HG03342 (cell line): ENCODE measurements around the gene GPBP1L1.
"Not testable (repeated sequence)": the region's sequence is repeated elsewhere in the genome, so short reads cannot be mapped to it uniquely, and the experiment has no call there.

Experiments
- ATAC-seq: cut with Tn5 transposase; IDR thresholded peaks from one replicate; pipeline ENCODE4 v1.9.1; 2021; ENCODE audit warnings: mild to moderate bottlenecking, moderate library complexity; ENCODE audit not compliant: unreplicated experiment

The GPBP1L1 gene, protein sequence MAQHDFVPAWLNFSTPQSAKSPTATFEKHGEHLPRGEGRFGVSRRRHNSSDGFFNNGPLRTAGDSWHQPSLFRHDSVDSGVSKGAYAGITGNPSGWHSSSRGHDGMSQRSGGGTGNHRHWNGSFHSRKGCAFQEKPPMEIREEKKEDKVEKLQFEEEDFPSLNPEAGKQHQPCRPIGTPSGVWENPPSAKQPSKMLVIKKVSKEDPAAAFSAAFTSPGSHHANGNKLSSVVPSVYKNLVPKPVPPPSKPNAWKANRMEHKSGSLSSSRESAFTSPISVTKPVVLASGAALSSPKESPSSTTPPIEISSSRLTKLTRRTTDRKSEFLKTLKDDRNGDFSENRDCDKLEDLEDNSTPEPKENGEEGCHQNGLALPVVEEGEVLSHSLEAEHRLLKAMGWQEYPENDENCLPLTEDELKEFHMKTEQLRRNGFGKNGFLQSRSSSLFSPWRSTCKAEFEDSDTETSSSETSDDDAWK

DNA sequence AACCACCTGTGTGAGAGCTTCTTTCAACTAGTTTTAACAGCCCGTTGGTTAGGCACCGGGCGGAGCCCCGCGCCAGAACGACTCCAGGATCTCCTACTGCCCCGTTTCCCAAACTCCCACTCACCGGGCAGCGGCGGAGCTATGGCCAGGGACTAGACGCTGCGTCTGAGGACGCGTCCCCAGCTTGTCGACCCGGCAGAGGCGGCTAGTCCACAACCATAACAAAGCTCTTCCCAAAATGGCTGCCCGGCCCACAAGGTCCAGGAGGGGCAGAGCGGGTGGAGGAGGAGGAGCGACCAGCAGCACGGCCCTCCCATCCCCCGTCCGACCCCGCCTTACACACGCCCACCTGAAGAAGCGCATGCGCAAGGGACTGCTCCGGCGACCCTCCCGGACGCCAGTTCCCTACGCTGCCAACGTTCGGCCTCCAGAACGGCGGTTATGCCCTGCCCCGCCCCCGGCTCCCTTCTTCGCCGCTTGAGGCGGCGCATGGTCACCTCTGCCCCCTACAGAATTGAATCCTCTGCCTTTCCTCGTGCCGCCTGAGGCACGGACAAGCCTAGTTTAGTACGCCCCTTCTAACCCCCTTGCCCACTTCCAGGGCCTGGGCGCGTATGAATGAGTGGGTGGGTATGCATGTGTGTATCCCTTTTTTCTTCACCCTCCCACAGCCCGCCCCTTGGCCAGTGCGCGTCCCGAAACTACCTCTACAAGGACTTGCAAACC, at the start of gene GPBP1L1:
Gene GPBP1L1 (minus strand): TSS at position 246 of the 726 bp plus-strand sequence. CDS start 27,446 bp downstream, outside the sequence.
- ATAC-seq = peak; percentile 53

DNA sequence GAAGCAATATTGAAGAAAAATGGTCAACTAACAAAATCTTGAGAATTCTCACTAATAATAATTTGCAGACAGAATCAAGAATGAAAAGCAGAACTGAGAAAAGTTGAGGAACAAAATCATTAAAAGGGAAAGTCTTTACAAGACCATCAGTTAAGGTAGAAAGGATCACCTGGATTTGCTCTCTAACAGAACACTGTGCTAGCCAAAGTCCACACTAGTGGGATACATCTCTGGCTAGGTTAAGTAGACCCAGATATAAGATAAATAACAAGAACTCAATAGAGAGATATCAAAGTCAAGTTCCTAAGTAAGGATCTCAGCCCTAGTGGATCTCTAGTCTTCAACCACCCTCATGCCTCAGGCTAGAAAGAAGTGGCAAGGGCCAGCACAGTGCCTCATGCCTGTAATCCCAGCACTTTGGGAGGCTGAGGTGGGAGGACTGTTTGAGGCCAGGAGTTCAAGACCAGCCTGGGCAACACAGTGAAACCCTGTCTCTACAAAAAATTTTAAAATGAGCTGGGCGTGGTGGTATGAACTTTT, 44.5 kb upstream of the GPBP1L1 start:
- no peak for ATAC-seq

DNA sequence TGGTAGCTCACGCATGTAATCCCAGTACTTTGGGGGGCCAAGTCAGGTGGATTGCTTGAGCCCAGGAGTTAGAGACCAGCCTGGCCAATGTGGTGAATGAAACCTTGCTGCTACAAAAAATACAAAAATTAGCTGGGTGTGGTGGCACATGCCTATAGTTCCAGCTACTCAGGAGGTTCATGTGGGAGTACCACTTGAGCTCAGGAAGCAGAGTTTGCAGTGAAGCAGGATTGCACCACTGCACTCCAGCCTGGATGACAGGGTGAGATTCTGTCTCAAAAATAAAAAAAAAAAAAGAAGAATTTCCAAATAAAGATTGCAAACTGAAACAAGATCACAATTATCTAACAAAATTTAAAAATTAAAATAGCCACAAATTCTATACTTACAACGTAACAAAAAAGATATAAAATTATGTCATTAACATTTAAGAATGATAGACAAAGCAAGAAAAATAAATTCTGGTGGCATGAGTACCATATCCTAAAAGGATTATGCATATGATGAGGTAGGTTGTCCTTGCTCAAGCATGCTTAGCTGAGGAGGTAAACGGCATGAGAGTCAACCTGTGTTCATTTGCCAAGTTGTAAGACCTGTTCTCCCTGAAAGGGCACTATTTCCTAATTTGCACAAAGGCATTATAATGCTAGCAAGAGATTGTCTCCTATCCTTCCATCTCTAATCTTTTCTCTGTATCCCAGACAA, 43.9 kb upstream of the GPBP1L1 start:
- no peak for ATAC-seq

DNA sequence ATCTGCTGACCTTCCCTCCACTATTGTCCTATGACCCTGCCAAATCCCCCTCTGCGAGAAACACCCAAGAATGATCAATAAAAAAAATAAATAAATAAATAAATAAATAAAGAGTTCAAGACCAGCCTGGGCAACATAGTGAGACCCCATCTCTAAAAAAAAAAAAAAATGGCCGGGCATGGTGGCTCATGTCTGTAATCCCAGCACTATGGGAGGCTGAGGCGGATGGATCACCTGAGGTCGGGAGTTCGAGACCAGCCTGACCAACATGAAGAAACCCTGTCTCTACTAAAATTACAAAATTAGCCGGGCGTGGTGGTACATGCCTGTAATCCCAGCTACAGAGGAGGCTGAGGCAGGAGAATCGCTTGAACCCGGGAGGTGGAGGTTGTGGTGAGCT, 39.7 kb upstream of the GPBP1L1 start:
- ATAC-seq = not testable (repeated sequence)

DNA sequence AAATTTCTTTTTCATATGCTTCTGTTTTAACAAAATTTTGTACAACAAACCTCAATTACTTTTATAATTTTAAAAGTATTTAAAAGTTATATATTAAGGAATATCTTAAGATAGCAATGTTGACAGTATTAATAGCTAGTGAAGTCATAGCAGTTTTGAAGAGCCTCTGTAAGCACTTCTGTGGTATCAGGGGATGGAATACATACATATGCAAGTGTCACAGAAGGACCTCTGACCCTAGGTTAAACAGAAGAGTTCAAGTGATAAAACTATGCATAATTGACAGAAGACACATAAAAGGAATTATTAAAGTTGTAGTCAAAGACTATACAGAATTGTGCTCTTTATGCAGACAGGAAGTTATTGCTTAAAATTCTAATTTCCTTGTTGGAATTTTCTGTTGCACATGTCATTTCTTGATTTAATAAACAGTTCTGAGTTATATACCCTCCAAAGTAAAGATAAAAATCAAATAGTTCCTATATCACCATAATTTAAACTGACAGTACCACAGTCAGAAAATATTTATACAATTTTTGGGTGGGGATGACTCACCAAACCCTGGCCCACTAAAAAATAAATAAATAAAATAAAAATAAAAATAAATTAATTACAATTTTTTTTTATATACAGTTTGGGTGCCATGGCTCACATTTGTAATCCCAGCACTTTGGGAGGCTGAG, 37.1 kb upstream of the GPBP1L1 start:
- no peak for ATAC-seq

DNA sequence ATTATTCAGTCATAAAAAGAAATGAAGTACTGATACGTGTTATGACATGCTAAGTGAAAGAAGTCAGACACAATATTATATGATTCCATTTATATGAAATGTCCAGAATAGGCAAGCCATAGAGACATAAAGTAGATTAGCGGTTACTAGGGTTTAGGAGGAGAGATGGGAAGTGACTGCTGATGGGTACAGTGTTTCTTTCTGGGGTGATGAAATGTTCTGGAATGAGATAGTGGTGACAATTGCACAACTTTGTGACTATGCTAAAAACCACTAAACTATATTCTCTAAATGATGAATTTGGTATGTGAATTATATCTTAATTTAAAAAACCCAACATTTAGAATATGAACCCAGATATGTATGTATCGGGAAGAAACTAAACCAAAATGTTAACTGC, 36.5 kb upstream of the GPBP1L1 start:
- ATAC-seq = no peak

DNA sequence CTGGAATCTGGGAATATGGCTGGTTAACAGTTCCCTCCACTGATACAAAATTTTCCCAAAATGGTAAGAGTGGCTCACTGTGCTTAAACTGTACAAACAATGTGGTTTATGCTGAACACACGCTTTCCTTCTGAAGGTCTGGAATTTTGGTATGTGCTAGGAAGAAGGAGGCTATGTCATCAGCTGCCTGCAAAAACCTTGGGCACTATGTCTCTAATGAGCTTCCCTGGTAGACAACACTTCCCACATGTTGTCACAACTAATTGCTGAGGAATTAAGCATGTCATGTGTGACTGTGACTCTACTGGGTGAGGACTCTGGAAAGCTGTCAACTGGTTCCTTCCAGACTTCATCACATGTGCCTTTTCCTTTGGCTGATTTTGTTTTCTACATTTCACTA, 34.9 kb upstream of the GPBP1L1 start:
- no peak for ATAC-seq

DNA sequence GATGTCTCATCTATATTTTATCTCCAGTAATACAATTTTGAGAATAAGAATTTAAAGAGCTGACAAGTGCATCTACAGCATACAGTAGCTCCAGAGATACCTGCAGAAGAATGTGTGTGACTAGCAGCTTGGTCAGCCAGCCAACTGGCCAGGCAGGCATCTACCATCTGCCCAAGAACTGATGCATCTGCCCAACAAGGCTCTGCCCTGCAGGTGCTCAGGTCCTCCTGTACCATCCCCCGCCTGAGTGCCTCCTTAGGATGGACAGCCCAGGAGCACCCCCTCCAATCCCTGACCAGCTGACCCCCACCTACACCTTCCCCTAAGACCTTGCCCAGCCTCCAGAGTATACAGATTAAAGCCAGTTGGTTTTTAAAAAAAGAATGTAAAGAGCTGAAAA, 32.0 kb upstream of the GPBP1L1 start:
- no peak for ATAC-seq

DNA sequence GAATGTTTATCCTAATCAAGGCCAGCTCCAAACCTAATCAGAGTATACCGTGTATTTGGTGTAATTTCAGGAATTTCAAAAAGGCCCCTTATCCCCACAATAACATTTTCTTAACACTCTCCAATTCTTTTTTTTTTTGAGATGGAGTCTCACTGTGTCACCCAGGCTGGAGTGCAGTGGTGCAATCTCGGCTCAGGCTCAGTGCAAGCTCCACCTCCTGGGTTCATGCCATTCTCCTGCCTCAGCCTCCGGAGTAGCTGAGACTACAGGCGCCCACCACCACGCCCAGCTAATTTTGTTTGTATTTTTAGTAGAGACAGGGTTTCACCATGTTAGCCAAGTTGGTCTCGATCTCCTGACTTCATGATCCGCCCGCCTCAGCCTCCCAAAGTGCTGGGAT, 31.1 kb upstream of the GPBP1L1 start:
- ATAC-seq = not testable (repeated sequence)

DNA sequence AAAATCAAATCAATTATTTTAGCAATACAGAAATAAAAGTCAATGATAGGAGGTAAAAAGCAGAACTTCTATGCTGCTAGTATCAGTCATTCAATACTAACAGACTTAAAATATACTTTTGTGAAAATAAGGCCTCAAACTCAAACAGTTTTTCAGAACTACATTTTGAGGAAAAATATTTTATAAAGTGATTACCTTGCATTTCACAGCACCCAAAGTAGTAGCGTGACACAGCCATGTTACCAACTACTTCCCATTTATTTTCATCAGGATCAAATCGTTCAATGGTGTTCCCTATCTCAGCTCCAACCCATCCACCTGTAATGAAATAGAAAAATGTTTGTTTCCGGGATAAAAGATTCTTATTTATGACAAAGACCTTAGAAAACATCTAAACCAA, 30.4 kb upstream of the GPBP1L1 start:
- no peak for ATAC-seq

DNA sequence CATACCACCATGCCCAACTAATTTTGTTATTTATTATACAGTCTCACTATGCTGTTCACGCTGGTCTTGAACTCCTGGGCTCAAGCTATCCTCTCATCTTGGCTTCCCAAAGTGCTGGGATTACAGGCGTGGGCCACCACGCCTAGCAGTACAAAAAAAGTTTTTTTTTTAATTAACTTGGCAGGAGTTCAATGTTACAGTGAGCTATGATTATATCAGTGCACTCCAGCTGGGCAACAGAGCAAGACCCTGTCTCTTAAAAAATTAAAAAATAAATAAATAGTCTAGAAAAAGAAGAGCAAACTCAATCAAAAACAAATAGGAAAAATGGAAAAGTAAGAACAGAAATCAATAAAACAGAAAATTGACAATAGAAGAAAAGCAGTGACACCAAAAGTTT, 27.4 kb upstream of the GPBP1L1 start:
- no peak for ATAC-seq

DNA sequence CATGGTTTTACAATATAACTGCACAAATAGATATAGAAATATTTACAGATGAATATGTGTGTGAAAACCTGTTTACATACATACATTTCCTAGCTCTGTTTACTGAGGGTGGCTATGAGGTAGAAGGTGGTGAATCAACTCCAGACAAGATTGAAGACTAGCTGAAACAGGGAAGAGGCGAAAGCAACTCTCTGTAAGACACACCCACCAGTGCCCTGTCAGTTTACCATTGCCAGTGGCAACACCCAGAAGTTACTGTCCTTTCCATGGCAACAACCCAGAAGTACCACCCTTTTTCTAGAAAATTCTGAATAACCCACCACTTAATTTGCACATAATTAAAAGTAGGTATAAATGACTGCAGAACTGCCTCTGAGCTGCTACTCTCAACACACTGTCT, 18.3 kb upstream of the GPBP1L1 start:
- ATAC-seq = no peak

DNA sequence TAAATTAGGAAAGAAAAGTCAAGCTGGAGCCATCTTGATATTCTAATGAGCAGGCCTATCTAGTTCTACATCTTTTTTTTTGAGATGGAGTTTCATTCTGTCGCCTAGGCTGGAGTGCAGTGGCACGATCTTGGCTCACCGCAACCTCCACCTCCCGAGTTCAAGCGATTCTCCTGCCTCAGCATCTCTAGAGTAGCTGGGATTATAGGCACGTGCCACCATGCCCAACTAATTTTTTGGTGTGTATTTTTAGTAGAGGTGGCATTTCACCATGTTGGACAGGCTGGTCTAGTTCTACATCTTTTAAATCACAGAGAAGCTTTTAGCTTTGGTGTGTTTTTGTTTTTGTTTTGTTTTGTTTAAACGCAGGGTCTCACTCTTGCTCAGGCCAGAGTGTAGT, 8.5 kb upstream of the GPBP1L1 start:
- ATAC-seq = no peak

DNA sequence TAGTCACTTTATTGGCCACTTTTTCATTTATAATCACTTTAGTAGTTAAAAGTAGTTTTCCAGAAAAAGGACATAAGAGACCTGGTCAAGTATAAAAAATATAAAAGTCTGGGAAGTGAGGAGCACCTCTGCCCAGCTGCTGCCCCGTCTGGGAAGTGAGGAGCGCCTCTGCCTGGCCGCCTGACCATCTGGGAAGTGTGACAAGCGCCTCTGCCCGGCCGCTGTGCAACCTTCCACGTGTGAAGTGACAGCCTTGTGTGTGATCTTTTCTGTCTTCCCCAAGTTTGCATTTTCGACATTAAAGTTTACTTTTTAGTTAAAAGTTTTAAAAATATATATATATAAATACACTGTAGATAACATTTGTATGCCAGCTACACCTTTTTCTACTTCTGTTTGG, 7.5 kb upstream of the GPBP1L1 start:
- ATAC-seq = not testable (repeated sequence)

DNA sequence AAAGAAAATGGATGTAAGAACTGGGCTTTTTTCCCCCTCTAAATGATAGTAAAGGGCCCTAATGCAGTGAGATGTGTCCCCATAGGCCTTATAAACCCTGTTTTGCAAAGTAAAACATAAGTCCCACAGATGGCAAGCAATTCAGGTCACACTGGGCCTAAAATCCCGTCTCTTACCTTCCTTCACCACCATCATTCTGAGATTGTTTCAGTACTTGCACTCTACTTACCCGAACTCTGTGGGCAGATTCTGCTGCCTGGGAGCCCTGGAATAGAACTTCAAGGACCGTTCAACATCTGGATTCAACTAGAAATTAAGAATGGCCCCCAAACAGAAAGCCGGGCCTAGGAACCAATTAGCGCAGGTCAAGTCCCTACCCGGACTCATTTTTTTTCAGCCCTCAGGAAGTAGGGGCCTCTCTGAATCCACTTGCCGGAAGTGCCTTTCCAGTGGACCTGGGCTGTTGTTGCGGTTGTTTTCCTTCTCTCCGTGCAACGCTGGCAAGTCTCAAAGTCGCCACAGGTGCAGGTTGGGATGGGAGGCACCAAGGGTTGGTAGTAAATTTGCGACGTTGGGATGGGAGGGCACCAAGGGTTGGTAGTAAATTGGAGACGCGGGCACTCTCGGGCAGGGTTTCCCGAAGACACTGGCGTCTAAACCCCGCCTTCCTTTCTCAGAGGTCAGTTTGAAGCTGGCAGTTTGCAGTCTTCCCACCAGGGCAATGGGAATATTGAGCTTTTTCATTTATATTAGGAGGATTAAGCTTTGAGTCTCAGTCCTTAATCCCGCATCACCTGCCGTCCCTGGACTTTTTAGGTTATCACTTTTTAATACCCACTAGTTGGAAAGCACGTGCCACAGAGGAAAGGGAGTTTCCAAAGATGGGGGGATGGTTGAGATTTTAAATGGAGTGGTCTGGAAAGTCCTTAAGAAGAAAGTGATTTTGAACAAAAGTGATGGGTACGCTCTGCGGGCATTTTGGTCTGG, 1.7 kb upstream of the GPBP1L1 start, which contains the start of gene TMEM69:
Gene TMEM69 (plus strand): TSS at position 428 of the 987 bp plus-strand sequence. CDS start 2,888 bp downstream, outside the sequence.
- peak; percentile 26 for ATAC-seq

DNA sequence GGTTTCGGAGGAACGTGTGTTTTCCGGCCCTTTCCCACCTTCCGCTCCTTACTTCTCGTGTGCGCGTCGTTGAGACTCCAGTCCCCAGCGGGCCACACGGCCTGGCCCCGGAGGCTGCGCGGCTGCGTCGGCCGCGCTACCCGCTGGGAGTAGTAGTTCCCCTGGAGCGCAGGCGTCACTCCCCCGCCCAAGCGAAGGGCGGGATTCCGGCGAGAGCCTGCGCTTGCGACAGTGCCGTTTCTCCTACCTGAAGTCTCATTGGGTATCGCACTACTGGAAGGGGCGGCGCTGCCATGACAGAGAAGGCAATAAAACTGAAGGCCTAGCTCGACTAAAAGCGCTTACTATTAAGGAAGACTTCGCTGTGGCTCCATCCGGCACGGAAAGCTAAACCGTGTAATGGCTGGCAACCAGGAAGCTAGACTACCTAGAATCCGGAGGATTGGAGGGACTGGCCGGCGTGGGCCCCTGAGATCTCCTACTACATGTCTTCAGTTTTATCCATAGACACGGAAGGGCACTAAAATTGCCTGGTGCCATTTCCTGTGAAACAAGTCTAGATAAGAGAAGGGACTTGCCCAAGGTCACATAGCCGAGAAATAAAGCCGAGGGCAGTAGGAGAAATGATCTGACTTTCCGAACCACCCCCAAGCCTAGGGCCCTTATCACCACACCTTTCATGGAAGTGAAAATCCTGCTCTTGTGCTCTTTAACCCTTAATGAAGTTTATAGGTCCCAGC, 851 bp upstream of the GPBP1L1 start:
- peak; percentile 75 for ATAC-seq

DNA sequence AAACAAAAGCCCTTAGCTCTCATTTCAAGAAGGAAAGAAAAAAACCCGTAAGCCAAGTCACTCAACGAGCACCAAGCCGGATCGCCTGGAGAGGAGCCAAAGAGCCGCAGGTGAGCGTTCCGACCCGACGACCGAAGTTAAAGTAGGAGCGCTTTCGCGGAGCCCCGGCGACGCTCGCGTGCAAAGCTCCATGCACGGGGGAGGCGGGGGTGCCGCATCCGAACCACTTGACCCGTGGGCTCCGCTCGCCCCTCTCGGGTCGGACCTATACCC, 382 bp downstream of the GPBP1L1 start:
- peak; percentile 6 for ATAC-seq

DNA sequence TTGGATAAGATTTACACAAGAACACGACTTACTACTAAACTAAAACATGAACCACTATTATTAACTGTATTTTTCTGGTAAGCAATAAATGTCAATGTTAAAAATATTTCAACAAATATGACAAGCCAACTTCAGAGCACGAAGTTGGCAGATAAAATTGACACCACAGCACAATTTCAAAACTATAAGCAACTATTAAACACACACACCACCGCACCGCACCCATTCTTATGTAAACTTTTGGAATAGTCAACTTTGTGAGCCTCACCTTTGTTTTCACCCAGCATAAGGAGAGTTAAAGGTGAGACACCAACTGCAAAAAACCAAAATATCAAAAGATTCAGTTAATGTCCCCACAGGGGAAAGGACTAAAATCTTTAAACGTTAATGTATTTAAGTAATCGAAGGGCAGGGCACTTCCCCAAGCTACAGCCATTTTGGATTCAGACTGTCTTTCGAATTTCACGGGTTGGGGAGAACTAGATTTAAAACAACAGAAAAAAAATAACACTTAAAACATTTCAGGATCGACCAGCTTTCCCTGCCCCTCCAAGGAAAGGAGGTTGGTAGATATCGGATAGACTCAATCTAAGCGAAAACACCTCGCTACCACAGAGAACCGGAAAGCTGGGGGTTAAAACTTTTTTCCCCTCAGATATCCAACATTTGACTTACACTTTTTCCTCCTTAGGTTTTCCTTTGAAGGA, 872 bp downstream of the GPBP1L1 start:
- ATAC-seq = no peak
